Raji (cell line): ENCODE data around the gene HPCAL1.

Experiments
- POLR2A ChIP-seq: IDR thresholded peaks from 2 replicates; pipeline ENCODE4 v1.6.1; 2011; ENCODE audit warnings: low read depth, low read length, control low read depth; ENCODE audit not compliant: insufficient read depth

The HPCAL1 gene

DNA sequence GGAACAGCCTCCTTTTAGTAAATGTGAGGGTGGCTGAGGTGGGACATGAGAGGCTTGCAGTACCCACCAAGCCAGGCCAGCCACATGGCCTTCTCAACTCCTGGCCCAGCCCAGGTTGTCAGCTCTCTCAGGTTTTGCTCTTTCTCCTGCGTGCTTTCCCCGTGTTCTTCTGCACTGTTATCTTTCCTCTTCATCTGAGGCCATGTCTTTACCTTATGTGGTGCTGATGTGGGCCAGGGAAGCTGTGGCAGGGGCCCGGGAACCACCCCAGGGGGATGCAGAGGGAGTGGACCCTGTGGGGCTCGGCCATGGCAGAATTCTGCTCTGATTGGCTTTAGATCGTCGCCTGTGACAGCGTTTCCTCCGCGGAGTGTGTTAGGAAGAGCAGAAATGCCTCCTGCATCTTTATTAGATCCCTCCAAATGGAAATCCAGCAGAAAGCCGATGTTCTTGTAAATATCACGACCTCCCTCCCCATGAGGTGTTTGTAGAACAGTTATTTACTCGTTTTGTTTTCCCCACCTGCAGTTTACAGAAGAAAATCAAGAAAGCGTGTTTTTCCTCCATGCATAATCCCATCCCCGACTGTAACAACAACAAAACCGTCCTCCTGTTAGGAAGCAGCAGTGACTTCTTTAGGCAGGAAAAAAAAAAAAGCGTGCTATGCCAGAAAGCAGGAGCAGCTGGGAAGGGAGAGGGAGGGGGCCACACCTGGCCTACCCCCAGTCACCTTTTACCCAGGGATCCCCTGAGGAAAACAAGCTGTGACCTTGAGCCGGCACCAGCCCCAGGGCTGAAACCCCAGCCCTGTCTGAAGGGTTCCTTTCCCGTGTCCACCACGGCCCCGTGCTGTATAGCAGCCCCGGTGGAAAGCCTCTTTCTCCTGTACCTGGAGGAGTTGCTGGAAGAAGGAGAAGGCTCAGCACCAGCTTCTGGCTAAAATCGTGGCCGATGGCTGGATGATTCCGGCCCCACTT is 54.8 kb downstream of the HPCAL1 start:
- no peak for TF ChIP-seq POLR2A

DNA sequence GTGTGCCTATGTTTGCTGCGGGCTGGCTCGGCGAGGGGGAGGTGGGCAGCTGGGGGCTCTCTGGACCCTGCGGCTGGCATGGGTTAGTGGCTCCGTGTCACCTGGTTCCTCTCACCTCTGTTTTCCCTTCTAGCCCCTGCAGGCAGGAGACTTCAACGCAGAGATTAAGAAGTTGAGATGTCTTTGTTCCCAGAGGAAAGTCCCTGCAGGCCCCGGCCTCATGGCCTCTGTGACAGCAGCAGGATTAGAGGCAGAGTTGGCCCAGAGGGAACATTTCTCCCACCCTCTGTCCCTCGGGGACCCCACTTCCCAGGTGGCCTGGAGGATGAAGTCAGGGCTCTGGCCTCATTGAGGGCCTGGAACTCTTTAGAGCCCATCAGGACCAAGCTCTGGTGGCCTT is 56.5 kb downstream of the HPCAL1 start:
- TF ChIP-seq POLR2A = no peak

DNA sequence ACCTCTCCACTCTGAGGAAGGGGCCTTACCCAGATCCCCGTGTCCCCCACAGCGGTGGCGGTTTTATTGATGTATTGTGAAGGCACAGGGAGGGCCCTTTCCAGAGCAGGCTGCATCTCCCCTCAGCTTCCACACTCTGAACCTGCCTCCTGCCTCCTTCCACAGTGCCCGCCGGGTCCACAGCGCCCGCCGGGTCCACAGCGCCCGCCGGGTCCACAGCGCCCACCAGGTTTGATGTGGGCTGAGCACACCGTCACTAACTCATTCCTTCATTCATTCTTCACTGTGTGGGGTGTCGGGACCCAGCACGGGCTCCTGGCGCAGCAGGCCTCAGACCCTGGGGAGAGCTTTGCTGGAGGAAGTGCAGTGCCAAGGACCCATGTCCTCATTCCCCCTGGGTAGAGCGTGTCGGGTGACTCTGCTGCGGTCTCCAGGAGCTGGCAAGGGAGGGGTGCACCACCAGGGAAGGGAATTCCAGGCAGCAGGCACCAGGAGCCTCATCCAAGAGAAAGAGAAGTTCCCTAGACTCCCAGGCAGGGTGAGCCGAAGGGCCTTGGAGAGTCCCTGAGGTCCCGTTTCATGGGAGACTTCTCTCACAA is 57.1 kb downstream of the HPCAL1 start:
- TF ChIP-seq POLR2A = no peak

DNA sequence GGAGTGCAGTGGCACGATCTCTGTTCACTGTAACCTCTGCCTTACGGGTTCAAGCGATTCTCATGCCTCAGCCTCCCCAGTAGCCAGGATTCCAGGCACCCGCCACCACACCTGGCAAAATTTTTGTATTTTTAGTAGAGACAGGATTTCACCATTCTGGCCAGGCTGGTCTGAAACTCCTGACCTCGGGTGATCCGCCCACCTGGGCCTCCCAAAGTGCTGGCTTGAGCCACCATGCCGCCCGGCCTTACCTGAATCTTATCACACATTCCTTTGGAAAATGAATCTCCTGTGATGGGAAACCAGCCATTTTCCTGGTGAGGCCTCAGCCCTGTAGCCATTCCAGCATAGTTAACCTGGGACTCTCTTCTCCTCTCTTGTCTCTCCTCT is 57.8 kb downstream of the HPCAL1 start:
- TF ChIP-seq POLR2A = no peak

DNA sequence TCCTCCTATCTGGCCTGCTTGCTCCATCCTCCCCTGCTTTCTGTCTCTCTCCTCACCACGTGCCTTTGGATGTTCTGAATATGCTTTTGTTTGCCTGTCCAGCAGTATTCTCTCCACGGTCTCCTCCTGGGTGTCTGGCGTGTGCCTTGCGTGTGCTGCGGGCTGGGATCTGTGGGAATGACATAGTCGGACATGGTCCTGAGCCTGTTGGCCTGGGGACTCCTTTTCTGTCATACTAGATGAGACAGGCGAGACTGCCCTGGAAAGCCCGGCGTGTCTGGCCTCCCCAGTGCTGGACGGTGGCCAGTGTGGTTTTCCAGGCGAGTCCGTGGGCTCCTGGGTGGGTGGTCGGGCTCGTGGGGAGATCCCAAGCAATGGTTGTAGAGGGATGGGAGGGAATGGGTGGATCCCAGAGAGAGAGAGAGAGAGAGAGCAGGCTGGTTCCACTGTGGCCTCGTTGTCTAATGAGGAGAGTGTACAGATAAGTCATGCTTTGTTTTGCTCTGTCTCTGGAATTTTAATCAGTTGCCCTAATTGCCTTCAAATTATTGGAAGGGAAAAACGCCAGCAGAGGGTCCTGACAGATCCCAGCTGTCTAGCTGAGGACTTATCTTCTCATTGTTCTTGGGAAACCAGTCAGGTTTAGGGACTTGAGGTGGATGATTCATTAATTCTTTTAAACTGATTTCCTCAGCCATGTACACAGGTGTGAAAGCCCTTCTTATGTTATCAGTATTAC is 58.3 kb downstream of the HPCAL1 start:
- TF ChIP-seq POLR2A = no peak

DNA sequence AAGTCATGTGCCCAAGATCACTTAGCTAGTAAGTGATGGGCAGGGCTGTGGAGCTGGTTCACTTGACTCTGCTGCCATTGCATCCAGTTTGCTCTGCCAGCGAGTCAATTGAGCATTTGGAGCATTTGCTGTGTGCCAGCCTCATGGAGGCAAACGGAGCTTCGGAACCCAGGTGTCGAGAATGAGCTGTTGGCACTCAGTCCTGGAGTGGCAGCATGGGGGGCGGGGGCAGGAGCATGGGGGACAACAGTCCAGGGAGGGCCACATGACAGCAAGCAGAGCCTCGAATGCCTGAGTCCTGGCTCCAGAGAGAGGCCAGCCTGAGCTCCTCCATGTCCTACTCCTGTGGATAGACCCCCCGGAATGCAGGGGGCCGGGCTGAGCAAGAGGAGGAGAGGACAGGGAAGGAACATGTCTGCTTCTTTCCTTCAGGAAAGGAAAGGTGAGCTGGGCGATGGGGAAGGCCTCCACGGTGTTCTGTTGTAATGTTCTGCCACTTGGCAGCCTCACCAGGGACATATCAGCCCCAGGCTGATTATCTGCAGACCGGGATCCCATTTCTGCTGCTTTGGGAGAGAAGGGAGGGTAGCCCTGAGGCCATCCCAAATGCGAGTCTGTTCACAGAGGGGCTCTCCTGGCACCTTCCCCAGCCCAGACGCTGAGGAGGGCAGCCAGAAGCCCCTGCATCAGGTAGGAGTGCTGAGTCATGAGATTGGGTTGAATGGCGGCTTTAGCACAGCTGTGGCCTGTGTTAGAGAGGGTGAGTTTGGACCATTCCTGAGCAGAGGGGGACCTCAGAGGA is 59.6 kb downstream of the HPCAL1 start:
- no peak for TF ChIP-seq POLR2A

DNA sequence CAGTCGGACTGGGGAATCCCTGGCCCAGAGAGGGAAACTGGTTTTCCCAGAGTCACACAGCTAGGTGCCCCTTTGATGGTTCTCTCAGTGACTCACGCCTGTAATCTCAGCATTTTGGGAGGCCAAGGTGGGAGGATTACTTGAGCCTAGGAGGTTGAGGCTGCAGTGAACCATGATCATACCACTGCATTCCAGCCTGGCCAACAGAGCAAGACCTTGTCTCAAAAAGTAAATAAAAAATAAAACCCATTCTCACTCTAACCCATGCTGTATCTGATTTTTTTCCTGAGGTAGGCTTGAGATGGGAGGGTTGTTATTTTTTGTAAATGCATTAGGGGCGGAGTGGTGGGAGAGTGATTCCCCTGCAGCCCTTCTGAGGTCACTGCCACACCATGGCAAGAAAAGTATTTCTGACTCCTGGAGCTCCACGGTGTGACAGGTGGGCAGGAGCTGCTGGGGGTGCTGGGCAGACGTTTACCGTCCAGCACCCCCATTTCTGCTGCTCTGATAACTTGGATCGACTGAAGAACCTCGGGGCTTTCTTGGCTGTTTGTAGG is 60.3 kb downstream of the HPCAL1 start:
- TF ChIP-seq POLR2A = no peak

DNA sequence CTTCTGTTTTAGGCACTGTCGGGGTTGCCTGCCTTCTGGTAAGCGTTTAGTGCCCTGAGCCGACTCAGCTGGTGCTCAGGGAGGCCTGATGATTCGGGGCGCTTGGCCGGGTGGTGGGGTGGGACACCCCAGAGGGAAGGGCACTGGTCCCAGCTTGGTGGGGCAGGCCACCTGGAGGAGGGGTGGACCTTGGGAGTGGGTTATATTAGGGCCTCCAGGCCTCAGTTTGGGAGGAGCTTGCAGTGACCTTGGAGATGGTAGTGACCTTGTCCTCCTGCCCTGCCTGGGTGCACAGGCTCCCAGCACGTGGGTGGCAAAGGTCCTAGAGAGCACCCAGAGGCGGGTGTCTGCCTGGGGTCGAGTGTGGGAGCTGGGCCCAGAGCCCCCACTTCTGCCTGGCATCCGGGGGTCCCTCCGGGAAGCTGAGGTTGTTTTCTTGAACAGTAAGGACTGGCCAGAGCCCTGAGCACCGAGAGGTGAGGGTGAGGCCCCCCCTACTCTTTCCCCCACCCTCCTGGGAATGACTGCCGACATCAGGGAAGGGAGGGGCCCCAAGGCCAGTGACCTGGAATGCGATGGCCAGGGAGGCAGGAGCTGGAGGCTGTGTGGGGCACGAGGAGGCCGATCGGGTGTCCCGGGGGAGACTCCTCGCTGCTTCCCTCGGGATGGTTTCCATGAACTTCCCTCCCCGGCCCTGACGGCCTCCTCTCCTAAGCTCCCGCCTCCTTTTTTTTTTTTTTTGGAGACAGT is 61.3 kb downstream of the HPCAL1 start:
- TF ChIP-seq POLR2A = no peak

DNA sequence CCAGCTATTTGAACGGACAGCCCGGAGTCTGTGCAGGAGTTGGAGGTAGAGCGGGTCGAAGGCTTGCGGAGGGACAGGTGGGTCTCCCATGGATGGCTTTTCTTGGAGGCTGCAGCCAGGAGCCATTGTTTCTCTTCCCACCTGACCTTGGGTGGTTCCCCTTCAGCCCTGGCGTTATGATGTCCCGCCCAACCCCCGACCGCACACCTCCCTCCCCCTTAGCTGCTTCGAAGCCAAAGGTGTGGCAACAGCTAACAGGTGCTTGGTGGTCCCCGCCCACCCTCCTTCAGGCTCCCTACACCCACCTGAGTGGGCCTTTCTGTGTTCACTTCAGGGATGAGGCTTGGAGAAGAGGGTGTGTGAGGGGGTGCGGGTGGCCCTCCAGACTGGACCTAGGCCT is 62.7 kb downstream of the HPCAL1 start:
- TF ChIP-seq POLR2A = no peak

DNA sequence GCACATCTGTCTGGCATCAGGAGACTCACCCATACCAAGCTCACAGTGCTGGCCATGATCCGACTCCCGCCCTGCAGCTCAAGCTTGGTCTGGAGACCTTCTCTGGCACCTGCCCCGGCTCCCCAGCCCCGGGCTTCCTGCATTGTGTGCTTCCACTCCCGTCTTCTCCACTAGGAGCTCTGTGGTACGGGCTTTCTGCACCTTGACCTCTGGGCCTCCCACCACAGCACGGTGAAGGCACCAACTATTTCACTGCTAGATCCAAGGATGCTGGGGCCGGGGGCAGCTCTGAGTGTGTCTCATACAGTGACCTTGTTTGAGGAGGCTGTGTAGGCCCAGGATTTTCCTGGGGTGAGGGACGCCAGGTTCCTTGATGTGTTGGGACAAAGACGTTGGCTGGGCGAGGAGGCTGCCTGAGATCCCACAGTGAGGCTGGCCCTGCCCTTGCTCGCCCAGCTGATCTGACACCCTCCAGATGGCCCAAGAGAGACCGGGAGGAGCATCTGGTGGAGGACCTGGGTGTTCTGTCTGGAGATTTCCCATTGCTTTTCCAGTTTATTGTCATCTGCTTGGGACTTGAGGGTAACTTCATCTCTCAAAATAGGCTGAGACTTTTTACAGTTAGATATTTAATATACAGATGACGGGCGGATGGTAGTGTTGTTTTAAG is 64.0 kb downstream of the HPCAL1 start:
- TF ChIP-seq POLR2A = no peak

DNA sequence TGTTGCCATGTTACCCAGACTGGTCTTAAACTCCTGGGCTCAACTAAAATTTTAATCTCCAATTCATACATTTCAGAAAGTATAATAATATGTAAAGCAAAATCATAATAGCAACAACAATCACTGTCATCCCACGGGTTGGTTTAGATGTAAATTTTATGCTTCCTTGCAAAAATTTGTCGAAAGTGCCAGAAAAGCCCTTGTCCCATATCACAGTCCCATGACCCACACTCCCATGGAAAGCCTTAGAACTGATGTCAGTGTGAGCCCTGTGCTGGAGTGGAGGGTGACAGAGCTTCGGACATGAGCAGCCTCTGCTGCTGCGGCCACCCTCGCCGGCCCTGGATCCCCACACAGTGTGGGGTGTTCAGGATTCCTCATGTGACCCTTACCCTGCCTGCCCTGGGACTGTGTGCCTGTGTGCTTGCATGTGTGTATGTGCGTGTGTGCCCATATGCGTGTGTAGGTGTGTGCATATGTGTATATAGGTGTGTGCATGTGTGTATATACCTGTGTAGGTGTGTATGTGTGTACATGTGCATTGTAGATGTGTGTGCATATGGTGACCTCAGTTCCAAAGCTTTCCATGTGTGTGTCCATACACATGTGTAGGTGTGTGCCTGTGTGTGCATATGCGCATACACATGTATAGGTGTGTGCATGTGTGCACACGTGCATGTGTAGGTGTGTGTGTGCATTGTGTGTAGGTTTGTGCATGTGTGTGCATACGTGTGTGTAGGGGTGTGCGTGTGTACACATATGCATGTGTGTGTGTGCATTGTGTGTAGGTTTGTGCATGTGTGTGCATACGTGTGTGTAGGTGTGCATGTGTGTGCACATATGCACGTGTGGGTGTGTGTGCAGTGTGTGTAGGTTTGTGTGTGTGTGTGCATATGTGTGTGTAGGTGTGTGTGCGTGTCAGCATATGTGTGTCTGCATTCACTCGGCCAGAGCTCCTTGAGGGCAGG is 65.1 kb downstream of the HPCAL1 start:
- TF ChIP-seq POLR2A = no peak

DNA sequence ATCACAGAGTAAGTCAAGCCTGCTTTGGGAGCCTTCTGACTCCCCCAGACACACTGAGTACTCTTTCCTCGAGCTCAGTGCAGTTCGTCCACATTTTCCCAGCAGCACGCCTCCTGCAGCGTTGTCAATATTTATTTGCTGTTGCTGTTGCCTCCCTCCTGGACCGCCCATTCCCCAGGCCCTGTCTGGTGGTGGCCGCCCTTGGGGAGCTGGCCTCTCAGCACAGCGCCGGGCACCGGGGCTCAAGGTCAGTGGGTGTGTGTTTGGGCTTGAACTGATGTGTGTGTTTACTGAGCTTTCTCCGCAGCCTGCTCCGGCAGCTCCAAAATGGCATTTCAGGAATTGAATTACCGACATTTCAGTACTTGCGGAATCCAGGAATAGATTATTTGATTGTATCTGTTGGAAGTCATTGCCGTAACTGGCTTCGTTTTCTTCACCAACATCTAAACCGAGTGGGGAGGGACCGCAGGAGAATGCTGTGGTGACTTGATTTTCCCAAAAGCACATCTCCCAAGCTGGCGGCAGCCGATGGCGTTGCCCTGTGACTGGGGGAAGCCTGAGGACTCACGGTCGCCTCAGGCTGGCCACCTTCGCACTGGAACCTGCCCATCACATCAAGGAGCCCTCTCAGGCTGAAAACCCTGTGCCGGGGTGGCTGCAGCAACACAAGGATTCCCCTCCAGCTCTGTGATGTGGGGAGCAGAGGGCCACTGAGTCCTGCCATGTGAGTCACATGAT is 66.0 kb downstream of the HPCAL1 start:
- no peak for TF ChIP-seq POLR2A
